Measurements from ENCODE around the gene NR2C2.
"Not testable (repeated sequence)": the region's sequence is repeated elsewhere in the genome, so short reads cannot be mapped to it uniquely, and the experiment has no call there.

Gene NR2C2

GRCh38 chr3:14962762-14963161, 15.4 kb downstream of the NR2C2 start:
- DNase-seq = no peak

- no peak for DNase-seq
Measured at GRCh38 chr3:14967285-14967684, 19.9 kb downstream of the NR2C2 start.

- no peak for DNase-seq
Measured at GRCh38 chr3:14969671-14970070, 22.3 kb downstream of the NR2C2 start.

GRCh38 chr3:14976317-14976716, 28.9 kb downstream of the NR2C2 start:
- no peak for DNase-seq

- no peak for DNase-seq
Measured at GRCh38 chr3:14980689-14981088, 33.3 kb downstream of the NR2C2 start.

GRCh38 chr3:14984581-14985113, 37.3 kb downstream of the NR2C2 start:
- no peak for DNase-seq

- no peak for DNase-seq
Measured at GRCh38 chr3:14988988-14989394, 41.6 kb downstream of the NR2C2 start.

- DNase-seq = peak; percentile 41
Measured at GRCh38 chr3:14989943-14990779, 42.8 kb downstream of the NR2C2 start.

GRCh38 chr3:14990780-14991148, 43.4 kb downstream of the NR2C2 start:
- DNase-seq = no peak

- DNase-seq = no peak
Measured at GRCh38 chr3:14991151-14991742, 43.9 kb downstream of the NR2C2 start.

- no peak for DNase-seq
Measured at GRCh38 chr3:14991818-14992612, 44.6 kb downstream of the NR2C2 start.

- DNase-seq = no peak
Measured at GRCh38 chr3:14997941-14998340, 50.6 kb downstream of the NR2C2 start.

- not testable (repeated sequence) for DNase-seq
Measured at GRCh38 chr3:14999182-14999581, 51.8 kb downstream of the NR2C2 start.

GRCh38 chr3:15007681-15008141, 60.3 kb downstream of the NR2C2 start:
- no peak for DNase-seq

GRCh38 chr3:15009167-15009566, 61.8 kb downstream of the NR2C2 start:
- no peak for DNase-seq

- no peak for DNase-seq
Measured at GRCh38 chr3:15010664-15011063, 63.3 kb downstream of the NR2C2 start.

- DNase-seq = no peak
Measured at GRCh38 chr3:15011174-15011573, 63.8 kb downstream of the NR2C2 start.

GRCh38 chr3:15014606-15015328, 67.4 kb downstream of the NR2C2 start:
- DNase-seq = no peak

- no peak for DNase-seq
Measured at GRCh38 chr3:15015456-15015855, 68.1 kb downstream of the NR2C2 start.

- no peak for DNase-seq
Measured at GRCh38 chr3:15017191-15017590, 69.8 kb downstream of the NR2C2 start.

- DNase-seq = no peak
Measured at GRCh38 chr3:15023249-15023648, 75.9 kb downstream of the NR2C2 start.

- DNase-seq = no peak
Measured at GRCh38 chr3:15023719-15024118, 76.3 kb downstream of the NR2C2 start.

GRCh38 chr3:15029625-15030024, 82.2 kb downstream of the NR2C2 start:
- DNase-seq = no peak

Measured in NCI-H2227 treated with DMSO at 0.1 percent for 48 hours (cell line).